Globus pallidus (tissue), 1 donor: ENCODE data around the gene OSBPL6.
A peak's percentile ranks its signal among the peaks of the same experiment; 100 is the strongest.

Experiments used
- DNase-seq: peaks from one replicate; pipeline ENCODE4 v3.0.0-alpha.2; 2015; ENCODE audit warnings: low spot score

Gene OSBPL6

GRCh38 chr2:178238750-178239149, 44.4 kb downstream of the OSBPL6 start:
- no peak for DNase-seq

DNA sequence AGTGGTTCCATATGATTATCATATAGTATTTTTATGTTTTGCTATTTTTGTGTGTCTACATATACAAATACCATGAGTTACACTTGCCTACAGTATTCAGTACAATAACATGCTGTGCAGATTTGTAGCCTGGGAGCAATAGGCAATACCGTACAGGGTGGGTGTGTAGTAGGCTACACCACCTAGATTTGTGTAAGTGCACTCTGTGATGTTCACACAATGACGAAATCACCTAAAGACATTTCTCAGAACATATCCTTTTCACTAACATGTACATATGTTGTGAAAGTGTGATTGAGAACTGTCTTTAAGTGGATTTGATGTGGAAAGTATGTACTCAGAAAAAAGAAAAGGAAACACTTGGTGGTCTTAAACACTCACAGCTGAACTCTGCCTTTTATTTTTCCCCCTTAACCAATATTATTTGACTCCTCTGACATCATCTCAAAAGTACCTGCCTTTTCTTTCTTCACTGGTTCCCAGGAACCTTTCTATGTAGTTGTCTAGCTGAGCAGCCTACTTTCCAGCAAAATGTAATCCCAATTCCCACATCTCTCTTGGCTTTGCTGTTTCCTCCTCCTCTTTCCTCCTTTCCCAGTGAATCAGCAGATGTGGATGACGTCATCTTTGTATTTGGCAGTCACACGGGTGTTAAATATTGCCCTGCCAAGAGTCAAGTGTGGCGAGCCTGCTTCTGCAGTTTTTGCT, 47.7 kb downstream of the OSBPL6 start:
- DNase-seq = peak; percentile 80

DNA sequence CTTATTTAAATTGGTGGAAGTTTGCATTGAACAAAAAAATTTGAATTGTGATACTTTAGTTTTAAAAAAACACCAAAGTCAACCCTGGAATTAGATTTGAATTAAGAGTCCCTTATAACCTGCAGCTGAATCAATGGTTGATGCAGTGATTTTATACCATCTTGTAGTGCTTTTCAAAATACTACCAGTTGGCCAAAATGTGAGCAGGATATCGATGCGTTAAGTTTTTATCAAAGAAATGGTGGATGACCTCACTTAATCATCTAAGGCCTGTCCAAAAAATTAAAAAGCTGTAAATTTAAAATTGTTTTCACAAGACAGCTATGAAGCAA, 48.2 kb downstream of the OSBPL6 start:
- DNase-seq = no peak

- DNase-seq = no peak
These were observed 49.6 kb downstream of the OSBPL6 start for GRCh38 chr2:178243961-178244360.

DNA sequence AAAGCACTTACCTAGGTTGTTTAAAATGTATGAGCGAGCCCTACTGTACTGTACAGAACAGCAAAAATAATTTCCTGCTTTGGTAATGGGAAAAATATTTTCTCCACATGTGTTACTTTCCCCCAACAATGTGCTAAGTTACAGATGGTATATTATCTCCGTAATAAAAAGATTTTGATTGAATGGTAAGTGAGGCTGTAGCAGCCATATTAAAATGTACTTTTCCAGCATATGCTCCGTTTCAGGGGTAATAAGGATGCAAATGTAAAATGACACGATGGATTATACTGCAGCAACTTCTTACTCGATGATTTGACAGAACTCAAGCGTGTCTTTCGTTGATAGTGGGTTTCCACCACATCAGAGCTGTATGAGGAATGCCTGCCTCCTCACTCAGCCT, 50.5 kb downstream of the OSBPL6 start:
- no peak for DNase-seq

GRCh38 chr2:178246696-178247095, 52.4 kb downstream of the OSBPL6 start:
- no peak for DNase-seq

- DNase-seq = no peak
These were observed 52.9 kb downstream of the OSBPL6 start for GRCh38 chr2:178247250-178247649.

DNA sequence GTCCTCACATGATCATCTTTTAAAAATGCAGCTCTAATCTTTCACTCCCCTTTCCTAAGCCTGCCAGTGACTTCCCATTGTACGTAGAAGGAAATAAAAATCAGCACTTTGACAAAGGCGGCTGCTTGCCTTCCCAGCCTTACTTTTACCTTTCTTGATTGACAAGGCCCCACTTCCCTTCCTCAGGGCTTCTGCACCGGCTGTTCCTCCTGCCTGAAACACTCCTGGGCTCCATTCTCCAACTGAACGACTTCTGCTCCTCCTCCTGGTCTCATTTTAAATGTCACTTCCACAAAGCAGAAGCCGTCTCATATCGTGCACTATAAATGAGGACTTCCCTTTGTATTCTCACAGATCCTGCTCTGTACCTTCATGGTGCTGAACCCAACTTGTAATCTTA, 56.1 kb downstream of the OSBPL6 start:
- no peak for DNase-seq

- DNase-seq = no peak
These were observed 57.0 kb downstream of the OSBPL6 start for GRCh38 chr2:178251151-178251955.

DNA sequence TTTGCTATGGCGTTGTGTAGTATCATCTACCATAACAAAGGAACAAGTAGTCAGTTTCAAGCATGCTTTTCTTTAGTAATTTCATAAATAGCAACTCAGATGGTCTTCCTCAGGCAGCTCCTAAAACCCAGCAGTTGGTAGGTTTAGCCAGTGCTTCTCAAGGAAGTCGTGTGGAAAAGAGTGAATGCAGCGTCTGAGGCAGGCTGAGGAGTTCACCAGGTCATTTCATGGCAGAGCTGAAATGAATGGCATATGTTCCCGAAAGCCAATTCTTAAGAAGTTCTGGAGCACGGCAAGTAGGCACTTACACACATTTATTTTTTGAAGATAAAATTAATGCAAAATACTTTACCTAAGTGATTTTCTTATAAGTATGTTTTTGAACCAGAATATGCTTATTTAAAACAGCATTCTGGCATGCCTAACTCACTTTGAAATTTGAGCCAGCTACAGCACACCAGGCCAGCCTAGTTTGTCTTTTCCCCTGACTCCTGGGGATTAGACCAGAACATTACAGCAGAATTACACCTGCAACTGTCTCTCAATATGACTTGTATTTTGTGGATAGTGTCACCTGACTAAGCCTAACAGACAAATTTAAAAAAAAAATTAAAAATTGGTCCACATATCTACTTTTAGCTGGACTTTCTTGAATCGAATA, 62.2 kb downstream of the OSBPL6 start:
- no peak for DNase-seq

DNA sequence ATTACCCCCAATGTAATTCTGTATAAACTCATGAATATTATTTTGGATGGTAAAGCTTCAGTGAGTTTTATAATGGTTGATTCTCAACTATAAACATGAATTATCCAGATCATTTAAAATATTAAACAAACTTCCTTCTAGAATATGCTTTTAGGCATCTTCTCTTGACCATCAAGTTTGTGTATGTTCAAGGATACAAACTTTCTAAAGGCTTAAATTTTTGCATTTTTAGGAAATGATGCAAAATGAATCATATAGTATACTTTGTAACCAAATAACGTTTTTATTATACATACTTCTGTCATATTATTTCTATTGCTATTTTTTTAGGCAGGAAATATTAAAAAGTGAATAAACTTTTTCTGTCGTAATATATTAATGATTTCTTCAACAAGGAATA, 62.8 kb downstream of the OSBPL6 start:
- no peak for DNase-seq

DNA sequence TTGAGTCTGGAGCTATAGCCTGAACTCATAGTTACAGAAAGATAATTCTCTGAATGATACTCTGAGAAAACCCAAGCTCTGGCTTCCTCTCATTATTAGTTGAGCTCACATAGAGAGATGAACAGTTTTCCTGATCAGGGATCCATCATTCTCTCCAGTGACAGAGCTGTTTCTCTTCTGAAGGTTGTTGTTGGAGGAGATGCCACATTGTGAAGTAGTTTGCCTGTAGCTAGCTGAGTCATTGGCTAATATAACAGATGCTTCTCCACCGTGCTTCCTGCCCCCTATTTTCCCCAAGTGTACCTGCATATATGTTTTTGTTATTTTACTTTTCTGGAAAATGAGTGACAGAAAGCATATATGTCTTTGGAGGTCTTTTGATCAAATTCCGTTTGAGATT, 64.6 kb downstream of the OSBPL6 start:
- no peak for DNase-seq

GRCh38 chr2:178263159-178263860, 69.0 kb downstream of the OSBPL6 start:
- no peak for DNase-seq

GRCh38 chr2:178264211-178264610, 69.9 kb downstream of the OSBPL6 start:
- DNase-seq = no peak

DNA sequence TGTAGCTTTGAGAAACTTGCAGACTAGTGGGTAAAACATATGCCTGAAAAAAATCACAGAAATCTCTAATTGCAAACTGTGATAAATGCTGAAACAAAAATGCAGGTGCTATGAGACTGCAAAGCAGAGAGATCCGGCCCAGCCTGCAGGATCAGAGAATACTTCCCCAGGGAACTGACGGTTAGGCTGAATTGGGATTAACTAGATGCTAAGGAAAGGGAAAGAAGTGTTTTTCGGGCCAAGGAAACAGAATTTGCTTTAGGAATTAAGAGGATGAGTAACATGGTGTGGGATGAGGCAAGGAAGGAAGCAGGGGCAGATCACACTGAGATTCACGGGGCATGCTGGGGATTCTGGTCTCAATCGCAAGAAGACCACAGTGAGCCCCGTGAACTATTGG, 71.5 kb downstream of the OSBPL6 start:
- no peak for DNase-seq

DNA sequence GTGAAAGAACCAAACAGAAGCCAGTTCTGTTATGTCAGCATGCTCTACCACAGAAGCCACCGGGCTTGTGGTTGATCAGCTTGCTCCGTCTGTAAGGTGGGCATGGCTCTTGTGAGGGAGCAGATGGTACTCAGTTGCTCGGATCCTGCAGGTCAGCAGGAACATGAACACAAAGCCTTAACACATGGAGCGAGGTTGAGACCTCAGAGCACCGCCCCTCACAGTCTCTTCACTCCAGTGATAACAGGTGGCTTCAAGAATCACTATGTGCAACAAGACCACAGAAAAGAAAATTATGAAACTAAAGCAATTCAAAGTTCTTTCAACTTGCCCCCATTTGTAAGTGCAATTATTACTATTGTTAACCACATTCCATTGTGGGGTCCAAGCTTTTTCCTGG, 72.1 kb downstream of the OSBPL6 start:
- no peak for DNase-seq

DNA sequence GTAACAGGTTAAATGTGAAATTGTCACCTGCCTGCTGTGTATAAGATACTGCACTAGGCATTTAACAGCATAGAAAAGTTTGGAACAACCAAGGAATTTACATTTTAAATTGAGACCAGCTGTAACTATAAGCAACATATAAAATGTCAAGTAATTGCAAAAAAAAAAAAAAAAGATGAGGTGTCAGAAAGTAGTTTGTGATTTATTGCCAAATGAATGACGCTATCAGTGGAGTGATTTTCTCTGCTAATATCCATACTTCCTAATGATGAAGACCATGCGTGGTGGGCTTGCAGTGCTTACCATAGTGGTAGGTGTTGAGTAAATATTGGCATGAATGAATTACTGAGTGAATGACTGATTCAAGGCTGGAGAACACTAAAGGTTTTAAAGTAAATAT, 73.3 kb downstream of the OSBPL6 start:
- no peak for DNase-seq

DNA sequence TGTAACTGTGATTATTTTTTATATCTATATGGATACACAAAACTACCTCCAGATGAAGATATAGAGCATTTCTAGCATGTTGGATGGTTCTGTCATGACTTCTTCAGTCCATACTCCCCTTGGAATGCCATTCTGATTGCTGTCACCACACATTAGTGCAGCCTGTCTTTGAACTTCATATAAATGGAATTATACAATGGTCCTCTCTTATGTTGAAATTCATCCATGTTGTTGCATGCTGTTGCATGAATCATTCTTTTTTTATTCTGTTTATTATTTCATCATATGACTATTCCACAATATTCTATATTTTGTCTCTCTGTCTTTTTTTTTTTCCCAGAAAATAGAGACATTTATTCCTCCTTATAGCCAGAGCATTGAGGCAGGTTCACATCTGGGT, 74.1 kb downstream of the OSBPL6 start:
- no peak for DNase-seq

GRCh38 chr2:178269438-178270224, 75.3 kb downstream of the OSBPL6 start:
- DNase-seq = no peak

- DNase-seq = no peak
These were observed 76.0 kb downstream of the OSBPL6 start for GRCh38 chr2:178270338-178270737.

- no peak for DNase-seq
These were observed 76.8 kb downstream of the OSBPL6 start for GRCh38 chr2:178271094-178271493.
